GM10248 (cell line): ENCODE data around the gene ZFAND4.
"Not testable (repeated sequence)": the region's sequence is repeated elsewhere in the genome, so short reads cannot be mapped to it uniquely, and the experiment has no call there.

Experiments used
- CTCF ChIA-PET: fragments of 300-600 bp; sonication (Branson Sonifier 250); formaldehyde crosslinking; extraction: SDS; loops from one replicate; lab custom pipeline; 2021; ENCODE audit warnings: antibody characterized with exemption; lab: Yijun Ruan, JAX
- POLR2A ChIA-PET: fragments of 350-650 bp; sonication (Branson Sonifier 250); formaldehyde crosslinking; extraction: SDS; loops from one replicate; lab custom pipeline; 2020; ENCODE audit warnings: antibody characterized with exemption; lab: Yijun Ruan, JAX
- DNase-seq: peaks from one replicate; pipeline ENCODE4 v3.0.0; 2012; ENCODE audit errors: extremely low spot score
- CTCF ChIP-seq: IDR thresholded peaks from 2 replicates; pipeline ENCODE4 v1.5.1; 2012; ENCODE audit warnings: mild to moderate bottlenecking, low read depth; ENCODE audit errors: extremely low read depth, missing control alignments, control extremely low read depth

Gene ZFAND4

GRCh38 chr10:45602836-45603235 is 69.7 kb downstream of the ZFAND4 start:
- DNase-seq: no peak
- no peak for TF ChIP-seq CTCF
- ChIA-PET CTCF (interaction anchor here (1.4 kb wide), 1 partner anchor 138 kb away, joined by 4 read pairs; no protein-coding TSS in a partner anchor), POLR2A (no interaction called here)

- POLR2A ChIA-PET: no interaction called here
- no peak for DNase-seq
- TF ChIP-seq CTCF: no peak
- CTCF ChIA-PET: interaction anchor here (1.4 kb wide), 1 partner anchor 137 kb away, joined by 4 read pairs; no protein-coding TSS in a partner anchor
These were observed 70.4 kb downstream of the ZFAND4 start for GRCh38 chr10:45602082-45602730.

DNA sequence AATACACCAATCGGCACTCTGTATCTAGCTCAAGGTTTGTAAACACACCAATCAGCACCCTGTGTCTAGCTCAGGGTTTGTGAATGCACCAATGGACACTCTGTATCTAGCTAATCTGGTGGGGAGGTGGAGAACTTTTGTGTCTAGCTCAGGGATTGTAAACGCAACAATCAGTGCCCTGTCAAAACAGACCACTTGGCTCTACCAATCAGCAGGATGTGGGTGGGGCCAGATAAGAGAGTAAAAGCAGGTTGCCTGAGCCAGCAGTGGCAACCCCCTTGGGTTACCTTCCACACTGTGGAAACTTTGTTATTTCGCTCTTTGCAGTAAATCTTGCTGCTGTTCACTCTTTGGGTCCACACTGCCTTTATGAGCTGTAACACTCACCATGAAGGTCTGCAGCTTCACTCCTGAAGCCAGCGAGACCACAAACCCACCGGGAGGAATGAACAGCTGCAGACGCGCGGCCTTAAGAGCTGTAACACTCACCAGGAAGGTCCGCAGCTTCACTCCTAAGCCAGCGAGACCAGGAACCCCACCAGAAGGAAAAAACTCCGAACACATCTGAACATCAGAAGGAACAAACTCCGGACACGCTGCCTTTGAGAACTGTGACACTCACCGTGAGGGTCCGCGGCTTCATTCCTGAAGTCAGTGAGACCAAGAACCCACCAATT is 71.2 kb downstream of the ZFAND4 start:
- DNase-seq, POLR2A ChIA-PET: not testable (repeated sequence)
- CTCF ChIA-PET: interaction anchor here (0.8 to 1.6 kb wide), 3 partner anchors 12 to 136 kb away, joined by 4 read pairs; no protein-coding TSS in a partner anchor

GRCh38 chr10:45600337-45601253 is 72.0 kb downstream of the ZFAND4 start:
- POLR2A ChIA-PET, DNase-seq: not testable (repeated sequence)
- CTCF ChIA-PET: interaction anchor here (0.8 to 1.6 kb wide), 2 partner anchors 13 to 15 kb away, joined by 4 read pairs; no protein-coding TSS in a partner anchor

- TF ChIP-seq CTCF: no peak
- ChIA-PET CTCF (no interaction called here), POLR2A (no interaction called here)
- DNase-seq: no peak
These were observed 72.9 kb downstream of the ZFAND4 start for GRCh38 chr10:45599646-45600045.

DNA sequence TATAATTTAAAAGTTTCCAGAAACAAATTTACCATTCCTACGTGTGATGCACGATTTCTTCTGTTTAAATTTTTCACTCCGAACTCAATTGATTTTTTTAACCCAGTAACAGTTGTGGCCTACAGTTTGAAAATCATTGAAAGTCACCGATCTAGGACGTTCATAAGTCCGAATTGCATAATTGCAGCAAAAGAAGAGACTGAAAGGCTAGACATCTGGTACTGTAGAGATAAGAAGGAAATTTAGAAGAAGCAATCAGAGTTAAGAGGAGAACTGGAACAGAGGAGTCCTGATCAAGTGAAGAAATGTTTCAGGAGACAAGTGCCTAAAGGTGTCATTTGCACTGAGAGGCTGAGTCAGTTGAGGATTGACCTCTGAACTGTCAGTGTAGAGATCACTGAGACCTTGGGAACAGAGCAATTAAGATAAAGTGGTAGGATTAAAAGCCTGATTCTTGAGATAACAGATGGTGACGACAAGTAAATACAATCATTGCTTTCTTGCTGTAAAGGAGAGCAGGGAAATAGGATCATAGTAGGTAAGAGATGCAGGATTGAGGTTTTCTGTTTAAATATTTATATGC is 73.5 kb downstream of the ZFAND4 start:
- no peak for DNase-seq
- POLR2A ChIA-PET: no interaction called here
- TF ChIP-seq CTCF: no peak
- CTCF ChIA-PET: no interaction called here

- no peak for DNase-seq
- ChIA-PET POLR2A (no interaction called here), CTCF (interaction anchor here (2.4 to 3.3 kb wide), 2 partner anchors 9 to 131 kb away, joined by 6 to 8 read pairs; no protein-coding TSS in a partner anchor)
- no peak for TF ChIP-seq CTCF
These were observed 76.0 kb downstream of the ZFAND4 start for GRCh38 chr10:45596526-45596925.
